ENCODE measurements around the gene ADGRB2. TPM values are rescaled to one million over a fixed set of nuclear protein-coding genes. Genes with fewer than 3 reads are reported as not detected.

Gene ADGRB2
- total RNA-seq, 2 experiments from 2014 or later, result 0.24 to 0.30 TPM

DNA sequence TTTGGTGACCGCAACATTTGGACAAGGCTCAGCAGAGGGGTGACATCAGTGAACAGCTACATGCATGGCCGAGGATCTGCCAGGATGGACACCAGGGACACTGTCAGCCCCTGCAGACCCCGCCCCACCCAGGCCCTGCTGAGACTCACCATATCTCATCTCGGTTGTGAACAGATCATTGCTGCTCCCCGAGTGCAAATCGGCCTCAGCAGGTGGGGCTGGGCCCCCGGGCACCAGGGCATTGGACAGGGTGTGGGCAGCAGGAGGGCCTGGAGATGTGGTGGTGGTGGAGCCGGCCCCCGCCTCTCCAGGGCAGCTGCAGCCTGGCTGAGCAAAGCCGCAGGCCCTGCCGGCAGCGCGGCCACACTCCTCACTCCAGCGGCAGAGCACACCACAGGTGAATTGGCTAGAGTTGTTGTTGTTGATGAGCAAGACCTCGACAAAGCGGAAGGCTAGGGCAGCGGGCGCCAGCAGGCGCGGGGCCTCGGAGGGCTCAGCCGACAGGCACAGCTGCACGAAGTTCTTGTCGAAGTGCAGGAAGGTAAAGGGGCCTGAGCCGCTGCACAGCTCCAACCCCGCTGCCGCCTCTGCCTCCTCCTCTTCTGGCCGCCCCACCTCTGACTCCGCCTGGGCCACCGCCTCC, 8.2 kb downstream of the ADGRB2 start:
- Mint-ChIP-seq H3K9me3 (no peaks in the 10 kb centered on the region), H3K27me3 (ENCODE audit: low read depth) (no peaks in the 10 kb centered on the region), H3K4me3 (no peak overlapping the region), H3K36me3 (ENCODE audit: low read depth) (no peaks in the 10 kb centered on the region), H3K4me1 (ENCODE audit: low read depth) (peaks cover 5% of the 10 kb centered on the region), H3K27ac (no peak overlapping the region)
- no peak for DNase-seq
- CTCF ChIA-PET, result no interaction called here
- intact Hi-C loops (cut with micrococcal nuclease), result no loop called here

DNA sequence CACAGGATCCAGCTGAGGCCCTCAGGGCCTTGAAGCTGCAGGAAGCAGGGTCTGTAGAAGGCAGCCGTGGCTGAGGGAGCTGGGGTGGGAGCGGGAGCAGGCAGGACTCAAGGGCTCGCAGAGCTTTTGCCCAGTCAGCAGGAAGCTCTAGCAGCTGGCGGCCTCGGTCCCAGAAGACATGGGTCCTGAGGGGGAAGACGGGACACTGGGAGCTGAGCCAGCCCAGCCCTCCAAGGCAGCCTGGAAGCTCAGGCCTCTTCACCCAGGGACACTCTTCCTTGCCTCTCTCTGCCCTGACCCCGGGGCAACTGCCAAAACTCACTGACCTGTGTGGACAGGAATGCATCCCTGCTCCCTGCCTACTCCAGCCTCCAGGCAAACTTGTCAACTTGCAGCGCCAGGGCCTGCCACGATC, 8.9 kb downstream of the ADGRB2 start:
- no peak overlapping the region for H3K27ac Mint-ChIP-seq
- no peaks in the 10 kb centered on the region for H3K36me3 Mint-ChIP-seq (ENCODE audit: low read depth)
- CTCF ChIA-PET, result no interaction called here
- H3K27me3 Mint-ChIP-seq (ENCODE audit: low read depth), result no peaks in the 10 kb centered on the region
- peaks cover 4% of the 10 kb centered on the region for H3K4me1 Mint-ChIP-seq (ENCODE audit: low read depth)
- no peaks in the 10 kb centered on the region for H3K9me3 Mint-ChIP-seq
- H3K4me3 Mint-ChIP-seq, result no peak overlapping the region
- intact Hi-C loops (cut with micrococcal nuclease), result no loop called here
- DNase-seq, result no peak

DNA sequence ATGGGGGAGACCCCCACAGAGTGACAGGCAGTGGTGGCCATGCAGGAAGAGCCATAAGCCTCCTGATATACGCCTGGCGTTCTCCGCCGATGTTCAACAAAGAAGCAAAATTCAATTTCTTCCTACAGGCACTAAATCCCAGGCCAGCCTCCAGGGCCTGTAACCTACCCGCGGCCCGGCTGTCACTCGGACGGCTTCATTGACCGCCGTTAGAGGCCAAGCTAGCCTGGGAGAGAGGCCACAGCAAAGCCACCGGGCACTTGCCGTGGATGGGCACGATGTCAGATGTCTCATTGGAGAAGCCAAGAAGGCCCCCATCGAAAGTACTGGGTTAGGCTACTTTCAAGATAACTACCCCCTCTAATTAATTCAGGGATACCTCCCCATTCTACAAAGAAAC, 9.7 kb downstream of the ADGRB2 start:
- no peaks in the 10 kb centered on the region for H3K36me3 Mint-ChIP-seq (ENCODE audit: low read depth)
- no peak for DNase-seq
- CTCF ChIA-PET, result no interaction called here

DNA sequence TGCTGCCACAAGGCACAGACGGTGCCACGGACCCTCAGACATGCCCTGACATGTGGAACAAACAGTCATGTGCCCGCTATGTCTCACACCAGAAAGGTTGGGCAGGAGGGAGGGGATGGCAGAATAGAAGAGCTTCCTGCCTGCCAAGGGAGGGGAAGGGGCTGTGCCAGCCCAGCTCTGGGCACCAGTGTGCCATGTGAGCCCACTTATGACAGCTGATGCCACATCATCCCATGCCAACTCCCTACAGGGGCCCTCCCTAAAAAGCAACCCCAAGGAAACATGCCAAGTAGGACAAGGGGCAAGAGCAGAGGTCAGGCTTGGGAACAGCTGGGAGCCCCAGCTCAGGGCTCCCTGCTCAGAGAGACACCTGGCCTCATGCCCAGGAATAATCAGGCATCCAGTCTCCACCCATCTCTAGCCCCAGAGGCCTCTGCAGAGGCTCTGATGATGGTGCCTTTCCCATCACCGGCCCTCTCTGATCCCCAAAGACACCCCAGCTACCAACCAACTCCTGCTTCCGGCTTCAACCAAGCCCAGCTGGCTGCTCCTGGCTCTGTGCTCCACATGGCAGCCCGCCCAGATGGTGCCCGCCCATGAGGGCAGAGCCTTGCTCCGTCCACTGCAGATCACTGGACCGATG, 10.3 kb downstream of the ADGRB2 start:
- CTCF ChIA-PET, result no interaction called here
- no peaks in the 10 kb centered on the region for H3K4me1 Mint-ChIP-seq (ENCODE audit: low read depth)
- no peak for DNase-seq
- H3K36me3 Mint-ChIP-seq (ENCODE audit: low read depth), result no peaks in the 10 kb centered on the region
- H3K9me3 Mint-ChIP-seq, result no peaks in the 10 kb centered on the region
- H3K27me3 Mint-ChIP-seq (ENCODE audit: low read depth), result no peaks in the 10 kb centered on the region
- intact Hi-C loops (cut with micrococcal nuclease), result no loop called here
- H3K4me3 Mint-ChIP-seq, result no peak overlapping the region
- no peak overlapping the region for H3K27ac Mint-ChIP-seq

More for the DNA sequence above, 9.7 kb downstream of the ADGRB2 start:
- H3K27me3 Mint-ChIP-seq (ENCODE audit: low read depth), result no peaks in the 10 kb centered on the region
- intact Hi-C loops (cut with micrococcal nuclease), result no loop called here
- H3K9me3 Mint-ChIP-seq, result no peaks in the 10 kb centered on the region
- H3K27ac Mint-ChIP-seq, result no peak overlapping the region
- H3K4me3 Mint-ChIP-seq, result no peak overlapping the region
- H3K4me1 Mint-ChIP-seq (ENCODE audit: low read depth), result no peaks in the 10 kb centered on the region

DNA sequence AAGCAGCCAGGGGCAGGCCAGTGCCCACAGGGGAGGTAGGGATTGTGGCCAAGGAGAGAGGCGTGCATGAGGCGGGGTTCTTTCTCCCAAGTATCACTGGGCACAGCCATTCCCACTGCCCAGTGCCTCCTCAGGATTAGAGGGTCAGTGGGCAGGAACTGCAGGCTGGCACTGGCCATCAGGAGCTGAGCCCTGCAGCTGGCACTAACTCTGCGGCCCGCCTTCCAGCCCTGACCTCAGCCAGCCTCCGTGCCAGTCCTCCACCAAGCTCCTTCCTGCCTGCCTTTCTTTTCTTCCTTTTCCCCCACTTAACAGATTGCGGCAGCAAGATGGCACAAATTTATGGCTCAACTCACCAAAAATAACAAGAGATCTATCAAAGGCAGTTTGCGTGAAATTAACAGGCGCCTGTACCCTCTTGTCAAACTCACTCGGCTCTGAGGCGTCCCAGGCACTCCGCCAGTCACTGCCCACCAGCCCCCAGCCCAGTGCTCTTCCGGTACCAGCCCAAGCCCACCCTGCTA, 11.1 kb downstream of the ADGRB2 start:
- Mint-ChIP-seq H3K27me3 (ENCODE audit: low read depth) (no peaks in the 10 kb centered on the region), H3K9me3 (no peaks in the 10 kb centered on the region), H3K36me3 (ENCODE audit: low read depth) (no peaks in the 10 kb centered on the region), H3K4me1 (ENCODE audit: low read depth) (no peaks in the 10 kb centered on the region), H3K4me3 (no peak overlapping the region), H3K27ac (no peak overlapping the region)
- intact Hi-C loops (cut with micrococcal nuclease), result no loop called here
- CTCF ChIA-PET, result no interaction called here
- no peak for DNase-seq

DNA sequence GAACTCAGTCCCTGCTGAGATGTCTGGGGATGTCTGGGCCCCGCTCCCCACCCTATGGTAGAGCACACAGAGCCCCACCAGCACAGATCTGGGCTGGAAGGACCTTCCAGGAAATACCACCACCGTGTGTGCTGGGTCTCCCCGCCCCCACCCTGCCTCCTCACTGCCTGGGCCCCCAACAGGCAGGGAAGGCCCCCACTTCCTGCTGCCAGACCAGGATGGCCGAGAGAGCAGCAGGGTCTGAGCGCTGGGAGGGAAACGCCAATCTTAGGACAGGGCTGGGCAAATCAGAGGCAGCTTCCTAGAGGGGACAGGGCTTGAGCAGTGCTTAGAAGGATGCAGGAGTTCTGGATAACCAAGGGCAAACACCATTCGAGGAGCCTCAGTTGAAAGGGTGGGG, 11.9 kb downstream of the ADGRB2 start:
- H3K9me3 Mint-ChIP-seq, result no peaks in the 10 kb centered on the region
- no peak for DNase-seq
- intact Hi-C loops (cut with micrococcal nuclease), result no loop called here
- no peak overlapping the region for H3K27ac Mint-ChIP-seq
- no peak overlapping the region for H3K4me3 Mint-ChIP-seq
- H3K36me3 Mint-ChIP-seq (ENCODE audit: low read depth), result no peaks in the 10 kb centered on the region
- CTCF ChIA-PET, result interaction anchor here (1.4 kb wide), 1 partner anchor 10 kb away, joined by 4 read pairs; no protein-coding TSS in a partner anchor
- no peaks in the 10 kb centered on the region for H3K27me3 Mint-ChIP-seq (ENCODE audit: low read depth)
- H3K4me1 Mint-ChIP-seq (ENCODE audit: low read depth), result no peaks in the 10 kb centered on the region

DNA sequence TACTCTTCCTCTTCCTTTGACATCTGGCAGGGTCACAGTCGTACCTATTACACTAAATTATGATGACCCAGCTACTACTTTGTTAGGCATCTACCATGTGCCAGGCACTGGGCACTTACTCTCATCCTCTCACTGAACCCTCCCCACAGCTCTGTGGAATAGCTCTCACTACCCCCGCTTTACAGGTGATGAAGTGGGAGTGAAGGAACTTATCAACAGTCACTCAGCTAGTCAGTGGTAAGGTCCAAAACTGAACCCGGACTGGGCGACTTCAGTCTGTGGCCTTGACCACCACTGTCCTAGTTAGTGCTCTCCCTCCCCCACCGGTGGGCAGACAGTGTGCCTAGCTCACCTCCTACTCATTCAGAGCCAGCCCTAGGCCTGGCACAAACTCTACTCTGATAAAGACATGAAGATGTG, 12.3 kb downstream of the ADGRB2 start:
- CTCF ChIA-PET, result interaction anchor here (1.4 kb wide), 1 partner anchor 10 kb away, joined by 4 read pairs; no protein-coding TSS in a partner anchor
- no peaks in the 10 kb centered on the region for H3K27me3 Mint-ChIP-seq (ENCODE audit: low read depth)
- H3K36me3 Mint-ChIP-seq (ENCODE audit: low read depth), result no peaks in the 10 kb centered on the region
- no peak overlapping the region for H3K27ac Mint-ChIP-seq
- no peak overlapping the region for H3K4me3 Mint-ChIP-seq
- H3K9me3 Mint-ChIP-seq, result no peaks in the 10 kb centered on the region
- intact Hi-C loops (cut with micrococcal nuclease), result no loop called here
- DNase-seq, result no peak
- no peaks in the 10 kb centered on the region for H3K4me1 Mint-ChIP-seq (ENCODE audit: low read depth)

DNA sequence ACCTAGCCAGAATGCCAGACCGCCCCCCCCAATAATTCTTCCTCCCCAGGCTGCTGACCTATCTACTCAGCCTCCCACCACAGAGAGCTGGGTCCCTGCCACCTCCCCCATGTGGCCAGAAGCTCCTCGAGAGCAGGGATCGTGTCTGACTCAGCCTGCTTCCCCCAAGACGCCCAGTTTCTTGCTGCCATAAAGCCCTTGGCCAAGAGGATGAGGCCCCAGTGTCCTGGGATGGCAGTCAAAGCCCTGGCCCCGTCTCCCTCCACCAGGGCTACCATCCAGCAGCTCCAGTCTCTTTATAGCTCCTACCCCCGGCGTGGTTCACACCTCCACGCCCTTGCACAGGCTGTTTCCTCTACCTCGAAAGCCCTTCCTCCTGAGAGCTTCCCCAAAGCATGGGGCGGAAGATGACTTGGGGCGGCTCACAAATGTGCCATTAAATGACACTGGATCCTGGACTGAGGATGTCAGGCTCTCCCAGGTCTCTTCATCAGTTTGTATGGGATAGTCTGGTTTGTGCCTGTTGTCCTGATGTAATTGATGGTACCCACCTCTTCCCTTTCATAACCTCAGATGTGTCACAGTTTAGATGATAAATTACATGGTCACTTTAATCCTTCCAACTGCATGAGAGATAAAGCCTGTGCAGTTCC, 13.2 kb downstream of the ADGRB2 start:
- CTCF ChIA-PET, result interaction anchor here (0.6 to 1.4 kb wide), 3 partner anchors 11 to 47 kb away, joined by 3 to 4 read pairs (median 4); no protein-coding TSS in a partner anchor
- Mint-ChIP-seq H3K27me3 (ENCODE audit: low read depth) (no peaks in the 10 kb centered on the region), H3K4me3 (no peak overlapping the region), H3K9me3 (no peaks in the 10 kb centered on the region), H3K4me1 (ENCODE audit: low read depth) (no peaks in the 10 kb centered on the region), H3K36me3 (ENCODE audit: low read depth) (no peaks in the 10 kb centered on the region), H3K27ac (no peak overlapping the region)
- no peak for DNase-seq
- intact Hi-C loops (cut with micrococcal nuclease), result no loop called here

DNA sequence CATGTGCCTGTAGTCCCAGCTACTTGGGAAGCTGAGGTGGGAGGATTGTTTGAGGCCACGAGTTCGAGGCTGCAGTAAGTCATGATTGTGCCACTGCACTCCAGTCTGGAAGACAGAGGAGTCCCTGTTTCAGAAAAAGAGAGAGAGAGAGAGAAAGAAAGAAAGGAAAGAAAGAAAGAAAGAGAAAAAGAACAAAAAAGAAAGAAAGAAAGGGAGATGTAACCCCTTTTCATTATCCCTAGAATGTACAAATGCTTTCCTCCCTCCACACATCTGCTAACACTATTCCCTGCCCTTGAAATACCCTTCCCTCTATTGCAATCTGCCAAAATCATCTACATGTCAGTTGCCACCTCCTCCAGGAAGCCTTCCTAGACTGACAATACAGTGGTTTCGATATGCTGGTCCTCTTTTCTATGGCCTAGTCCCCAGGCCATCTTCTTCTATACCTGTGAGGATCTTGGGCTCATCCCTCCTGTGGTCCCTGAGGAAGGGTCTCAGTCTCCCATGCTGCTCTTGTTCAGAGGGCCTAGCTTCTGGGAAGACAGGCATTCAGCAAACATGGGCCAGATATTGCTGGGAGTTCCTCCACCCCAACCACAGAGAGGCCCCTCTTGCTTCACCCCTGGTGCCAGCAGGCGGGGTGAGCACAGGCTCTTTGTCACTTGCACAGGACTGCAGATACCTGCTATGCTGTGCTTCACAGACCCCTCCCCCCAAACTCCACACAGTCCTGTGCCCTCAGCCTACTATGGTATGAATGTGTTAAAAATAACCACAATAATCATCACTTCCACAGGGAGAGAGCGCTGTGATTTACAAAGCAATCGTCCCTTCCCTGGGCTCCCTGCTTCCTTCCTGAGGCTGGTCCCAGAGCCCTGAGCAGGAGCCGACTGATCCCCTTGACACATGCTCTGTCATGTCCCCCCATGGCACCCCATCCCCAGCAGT, 14.1 kb downstream of the ADGRB2 start:
- intact Hi-C loops (cut with micrococcal nuclease), result no loop called here
- no peaks in the 10 kb centered on the region for H3K27me3 Mint-ChIP-seq (ENCODE audit: low read depth)
- H3K4me1 Mint-ChIP-seq (ENCODE audit: low read depth), result no peaks in the 10 kb centered on the region
- H3K27ac Mint-ChIP-seq, result no peak overlapping the region
- H3K9me3 Mint-ChIP-seq, result no peaks in the 10 kb centered on the region
- no peak for DNase-seq
- CTCF ChIA-PET, result interaction anchor here (0.6 kb wide), 1 partner anchor 46 kb away, joined by 3 read pairs; no protein-coding TSS in a partner anchor
- no peak overlapping the region for H3K4me3 Mint-ChIP-seq
- H3K36me3 Mint-ChIP-seq (ENCODE audit: low read depth), result no peaks in the 10 kb centered on the region

DNA sequence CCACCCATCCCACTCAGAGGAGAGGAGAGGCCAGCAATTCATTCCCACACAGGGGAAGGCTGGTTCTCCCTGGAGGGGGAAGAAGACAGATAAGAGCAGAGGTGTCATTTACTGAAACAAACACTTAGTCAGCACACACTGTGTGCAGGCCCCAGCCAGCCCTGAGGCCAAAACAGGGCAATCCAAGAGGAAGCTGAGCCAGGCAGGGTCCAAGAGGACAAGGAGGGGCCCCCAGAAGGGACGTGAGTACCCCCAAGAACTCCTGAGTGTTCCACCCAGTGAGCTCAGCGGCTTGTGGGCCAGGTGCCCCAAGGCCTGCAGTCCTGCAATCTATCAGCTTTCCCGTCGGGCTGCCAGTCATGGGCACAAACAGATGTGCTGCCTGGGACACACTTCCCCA, 15.8 kb downstream of the ADGRB2 start:
- no peak for DNase-seq
- Mint-ChIP-seq H3K9me3 (no peaks in the 10 kb centered on the region), H3K4me3 (no peak overlapping the region), H3K36me3 (ENCODE audit: low read depth) (no peaks in the 10 kb centered on the region), H3K27me3 (ENCODE audit: low read depth) (no peaks in the 10 kb centered on the region), H3K4me1 (ENCODE audit: low read depth) (no peaks in the 10 kb centered on the region), H3K27ac (no peak overlapping the region)
- CTCF ChIA-PET, result interaction anchor here (1.7 kb wide), 1 partner anchor 41 kb away, joined by 3 read pairs; no protein-coding TSS in a partner anchor
- intact Hi-C loops (cut with micrococcal nuclease), result no loop called here

DNA sequence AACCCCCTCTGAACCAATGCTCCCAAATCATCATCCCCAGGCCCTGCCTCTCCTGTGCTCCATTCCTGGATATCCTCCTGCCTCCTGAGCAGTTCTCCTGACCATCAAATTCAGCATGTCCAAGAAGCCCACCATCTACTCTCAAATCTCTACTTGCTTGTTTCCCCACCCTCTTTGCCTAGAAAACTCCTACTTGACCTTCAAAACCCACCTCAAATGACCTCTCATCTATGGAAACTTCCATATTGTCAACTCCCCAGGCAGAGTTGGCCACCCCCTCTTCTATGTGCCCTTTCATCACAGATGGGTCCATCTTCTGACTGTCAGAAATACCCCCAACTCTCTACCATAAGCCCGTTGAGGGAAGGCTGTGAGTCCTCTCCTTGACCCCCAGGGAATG, 16.8 kb downstream of the ADGRB2 start:
- H3K27me3 Mint-ChIP-seq (ENCODE audit: low read depth), result no peaks in the 10 kb centered on the region
- H3K27ac Mint-ChIP-seq, result no peak overlapping the region
- H3K9me3 Mint-ChIP-seq, result no peaks in the 10 kb centered on the region
- no peaks in the 10 kb centered on the region for H3K36me3 Mint-ChIP-seq (ENCODE audit: low read depth)
- CTCF ChIA-PET, result interaction anchor here (0.6 to 1.7 kb wide), 2 partner anchors 33 to 42 kb away, joined by 3 read pairs; no protein-coding TSS in a partner anchor
- intact Hi-C loops (cut with micrococcal nuclease), result no loop called here
- H3K4me1 Mint-ChIP-seq (ENCODE audit: low read depth), result no peaks in the 10 kb centered on the region
- DNase-seq, result no peak
- no peak overlapping the region for H3K4me3 Mint-ChIP-seq

DNA sequence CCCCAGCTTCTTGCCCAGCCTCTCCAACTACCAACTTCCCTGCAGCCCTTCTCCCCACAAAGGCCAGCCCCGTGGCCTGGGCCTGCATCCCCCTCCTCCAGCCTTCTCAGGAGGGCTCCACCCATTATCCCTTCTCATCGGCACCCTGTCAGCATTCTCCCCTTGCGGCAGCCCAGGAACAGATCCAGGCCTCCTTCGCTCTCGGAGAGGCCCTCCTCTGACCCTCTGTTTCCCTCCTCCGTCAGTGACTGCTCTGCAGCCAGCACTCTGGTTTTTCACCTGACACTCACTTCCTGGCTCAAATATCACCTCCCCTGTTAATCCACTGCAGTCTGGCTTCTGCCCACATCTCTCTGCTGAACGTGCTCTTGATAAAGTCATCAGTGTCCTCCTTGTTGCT, 17.5 kb downstream of the ADGRB2 start:
- intact Hi-C loops (cut with micrococcal nuclease), result no loop called here
- Mint-ChIP-seq H3K9me3 (no peaks in the 10 kb centered on the region), H3K27me3 (ENCODE audit: low read depth) (no peaks in the 10 kb centered on the region), H3K4me1 (ENCODE audit: low read depth) (no peaks in the 10 kb centered on the region), H3K36me3 (ENCODE audit: low read depth) (no peaks in the 10 kb centered on the region), H3K4me3 (no peak overlapping the region), H3K27ac (no peak overlapping the region)
- CTCF ChIA-PET, result interaction anchor here (0.6 to 1.9 kb wide), 6 partner anchors 11 to 408 kb away, joined by 3 to 5 read pairs (median 4); partner anchors contain the start of gene PEF1
- DNase-seq, result no peak
